ENCODE results near the gene HEG1. TPM values are rescaled to one million over a fixed set of nuclear protein-coding genes. Genes with fewer than 3 reads are reported as not detected.

HEG1 gene
- total RNA-seq, 2 experiments from 2014 or later = 6.0 to 7.9 TPM

GRCh38 chr3:125067225-125067624 is 11.4 kb upstream of the HEG1 start:
- DNase-seq = no peak
- no peaks in the 10 kb centered on the region for H3K9me3 Mint-ChIP-seq
- H3K36me3 Mint-ChIP-seq = no peaks in the 10 kb centered on the region
- H3K27me3 Mint-ChIP-seq = peaks cover 8% of the 10 kb centered on the region
- peaks cover 4% of the 10 kb centered on the region for H3K4me1 Mint-ChIP-seq (ENCODE audit: low read depth)
- intact Hi-C loops (cut with micrococcal nuclease) = no loop called here
- no peak overlapping the region for H3K27ac Mint-ChIP-seq
- no peak overlapping the region for H3K4me3 Mint-ChIP-seq
- CTCF ChIA-PET = no interaction called here
- POLR2A ChIA-PET = no interaction called here

- CTCF ChIA-PET = no interaction called here
- intact Hi-C loops (cut with micrococcal nuclease) = no loop called here
- H3K9me3 Mint-ChIP-seq = no peaks in the 10 kb centered on the region
- H3K4me3 Mint-ChIP-seq = no peak overlapping the region
- POLR2A ChIA-PET = no interaction called here
- no peak overlapping the region for H3K27ac Mint-ChIP-seq
- H3K36me3 Mint-ChIP-seq = no peaks in the 10 kb centered on the region
- no peaks in the 10 kb centered on the region for H3K4me1 Mint-ChIP-seq (ENCODE audit: low read depth)
- peaks cover 17% of the 10 kb centered on the region for H3K27me3 Mint-ChIP-seq
- DNase-seq = no peak
Observed at GRCh38 chr3:125062904-125063618, 7.3 kb upstream of the HEG1 start.

- Mint-ChIP-seq H3K27me3 (peaks cover 17% of the 10 kb centered on the region), H3K27ac (no peak overlapping the region), H3K4me3 (no peak overlapping the region), H3K9me3 (no peaks in the 10 kb centered on the region), H3K36me3 (no peaks in the 10 kb centered on the region), H3K4me1 (ENCODE audit: low read depth) (no peaks in the 10 kb centered on the region)
- ChIA-PET POLR2A (no interaction called here), CTCF (no interaction called here)
- intact Hi-C loops (cut with micrococcal nuclease) = no loop called here
- no peak for DNase-seq
Observed at GRCh38 chr3:125061646-125062045, 5.8 kb upstream of the HEG1 start.

GRCh38 chr3:125061170-125061569 is 5.4 kb upstream of the HEG1 start:
- ChIA-PET POLR2A (no interaction called here), CTCF (no interaction called here)
- no peak for DNase-seq
- no peak overlapping the region for H3K27ac Mint-ChIP-seq
- intact Hi-C loops (cut with micrococcal nuclease) = no loop called here
- no peaks in the 10 kb centered on the region for H3K9me3 Mint-ChIP-seq
- H3K27me3 Mint-ChIP-seq = peaks cover 17% of the 10 kb centered on the region
- peaks cover 4% of the 10 kb centered on the region for H3K4me1 Mint-ChIP-seq (ENCODE audit: low read depth)
- no peak overlapping the region for H3K4me3 Mint-ChIP-seq
- H3K36me3 Mint-ChIP-seq = no peaks in the 10 kb centered on the region

GRCh38 chr3:125059488-125060245 is 3.9 kb upstream of the HEG1 start:
- Mint-ChIP-seq H3K27ac (no peak overlapping the region), H3K9me3 (no peaks in the 10 kb centered on the region), H3K4me3 (no peak overlapping the region), H3K4me1 (ENCODE audit: low read depth) (peaks cover 5% of the 10 kb centered on the region), H3K36me3 (no peaks in the 10 kb centered on the region), H3K27me3 (peaks cover 17% of the 10 kb centered on the region)
- ChIA-PET CTCF (no interaction called here), POLR2A (no interaction called here)
- intact Hi-C loops (cut with micrococcal nuclease) = loop anchor here (10.0 kb wide), 2 partner anchors 145 to 175 kb away; no protein-coding TSS in a partner anchor
- DNase-seq = no peak

- Mint-ChIP-seq H3K4me1 (ENCODE audit: low read depth) (peaks cover 12% of the 10 kb centered on the region), H3K9me3 (no peaks in the 10 kb centered on the region), H3K27ac (no peak overlapping the region), H3K36me3 (no peaks in the 10 kb centered on the region), H3K4me3 (no peak overlapping the region), H3K27me3 (peaks cover 17% of the 10 kb centered on the region)
- ChIA-PET CTCF (interaction anchor here (0.6 kb wide), 1 partner anchor 82 kb away, joined by 4 read pairs; no protein-coding TSS in a partner anchor), POLR2A (no interaction called here)
- intact Hi-C loops (cut with micrococcal nuclease) = loop anchor here (10.0 kb wide), 2 partner anchors 146 to 176 kb away; no protein-coding TSS in a partner anchor
- no peak for DNase-seq
Observed at GRCh38 chr3:125058959-125059358, 3.2 kb upstream of the HEG1 start.

- Mint-ChIP-seq H3K27me3 (peaks cover 16% of the 10 kb centered on the region), H3K27ac (no peak overlapping the region), H3K9me3 (no peaks in the 10 kb centered on the region), H3K4me1 (ENCODE audit: low read depth) (peaks cover 17% of the 10 kb centered on the region), H3K4me3 (no peak overlapping the region), H3K36me3 (no peaks in the 10 kb centered on the region)
- POLR2A ChIA-PET = no interaction called here
- no peak for DNase-seq
- intact Hi-C loops (cut with micrococcal nuclease) = loop anchor here (10.0 kb wide), 2 partner anchors 146 to 176 kb away; no protein-coding TSS in a partner anchor
- CTCF ChIA-PET = interaction anchor here (0.6 to 0.9 kb wide), 2 partner anchors 15 to 82 kb away, joined by 3 to 4 read pairs; no protein-coding TSS in a partner anchor
Observed at GRCh38 chr3:125058529-125058928, 2.7 kb upstream of the HEG1 start.

GRCh38 chr3:125057186-125057850 is 1.5 kb upstream of the HEG1 start:
- Mint-ChIP-seq H3K27me3 (peaks cover 13% of the 10 kb centered on the region), H3K36me3 (no peaks in the 10 kb centered on the region), H3K4me1 (ENCODE audit: low read depth) (peaks cover 29% of the 10 kb centered on the region), H3K4me3 (peak overlapping the region; percentile 16), H3K9me3 (no peaks in the 10 kb centered on the region), H3K27ac (no peak overlapping the region)
- ChIA-PET POLR2A (interaction anchor here (1.2 kb wide), 1 partner anchor 53 kb away, joined by 3 read pairs; no protein-coding TSS in a partner anchor), CTCF (interaction anchor here (0.9 kb wide), 1 partner anchor 72 kb away, joined by 3 read pairs; no protein-coding TSS in a partner anchor)
- intact Hi-C loops (cut with micrococcal nuclease) = loop anchor here (10.0 kb wide), 2 partner anchors 147 to 177 kb away; no protein-coding TSS in a partner anchor
- DNase-seq = no peak

- no peak overlapping the region for H3K27ac Mint-ChIP-seq
- CTCF ChIA-PET = no interaction called here
- peaks cover 46% of the 10 kb centered on the region for H3K4me1 Mint-ChIP-seq (ENCODE audit: low read depth)
- intact Hi-C loops (cut with micrococcal nuclease) = loop anchor here (10.0 kb wide), 2 partner anchors 149 to 179 kb away; no protein-coding TSS in a partner anchor
- peaks cover 3% of the 10 kb centered on the region for H3K27me3 Mint-ChIP-seq
- peak; percentile 33 for DNase-seq
- H3K9me3 Mint-ChIP-seq = no peaks in the 10 kb centered on the region
- H3K4me3 Mint-ChIP-seq = peak overlapping the region; percentile 88
- no peaks in the 10 kb centered on the region for H3K36me3 Mint-ChIP-seq
- POLR2A ChIA-PET = no interaction called here
Observed at GRCh38 chr3:125055331-125055912, 375 bp downstream of the HEG1 start.

- Mint-ChIP-seq H3K4me3 (peak overlapping the region; percentile 88), H3K9me3 (no peaks in the 10 kb centered on the region), H3K36me3 (no peaks in the 10 kb centered on the region), H3K27me3 (peaks cover 3% of the 10 kb centered on the region), H3K4me1 (ENCODE audit: low read depth) (peaks cover 47% of the 10 kb centered on the region), H3K27ac (peak overlapping the region; percentile 60)
- POLR2A ChIA-PET = no interaction called here
- CTCF ChIA-PET = no interaction called here
- no peak for DNase-seq
- intact Hi-C loops (cut with micrococcal nuclease) = loop anchor here (5.0 to 10.0 kb wide), 3 partner anchors 58 to 180 kb away; no protein-coding TSS in a partner anchor
Observed at GRCh38 chr3:125054449-125055329, 1.1 kb downstream of the HEG1 start.

GRCh38 chr3:125054062-125054448 is 1.7 kb downstream of the HEG1 start:
- ChIA-PET POLR2A (no interaction called here), CTCF (interaction anchor here (0.6 to 1.1 kb wide), 2 partner anchors 153 to 383 kb away, joined by 3 read pairs; no protein-coding TSS in a partner anchor)
- peaks cover 50% of the 10 kb centered on the region for H3K4me1 Mint-ChIP-seq (ENCODE audit: low read depth)
- DNase-seq = no peak
- H3K9me3 Mint-ChIP-seq = no peaks in the 10 kb centered on the region
- no peaks in the 10 kb centered on the region for H3K36me3 Mint-ChIP-seq
- intact Hi-C loops (cut with micrococcal nuclease) = loop anchor here (5.0 to 10.0 kb wide), 3 partner anchors 58 to 181 kb away; no protein-coding TSS in a partner anchor
- H3K27me3 Mint-ChIP-seq = peaks cover 3% of the 10 kb centered on the region
- no peak overlapping the region for H3K27ac Mint-ChIP-seq
- no peak overlapping the region for H3K4me3 Mint-ChIP-seq

Measured in activated CD4-positive, alpha-beta memory T cell treated with anti-CD3 and anti-CD28 coated beads for 36 hours (primary cell).